ENCODE data around the gene TACC2.
"Not testable (repeated sequence)": the region's sequence is repeated elsewhere in the genome, so short reads cannot be mapped to it uniquely, and the experiment has no call there.

Gene TACC2

GRCh38 chr10:122018951-122019413 is 30.0 kb downstream of the TACC2 start:
- no peak for DNase-seq (ENCODE audit: low read depth)
- H3K4me3 ChIP-seq (ENCODE audit: low read depth, low read length), result no peak overlapping the region
- TF ChIP-seq CTCF (IDR thresholded peaks at IDR 0.05; ENCODE audit: low read depth, low read length, missing control alignments), result no peak

DNA sequence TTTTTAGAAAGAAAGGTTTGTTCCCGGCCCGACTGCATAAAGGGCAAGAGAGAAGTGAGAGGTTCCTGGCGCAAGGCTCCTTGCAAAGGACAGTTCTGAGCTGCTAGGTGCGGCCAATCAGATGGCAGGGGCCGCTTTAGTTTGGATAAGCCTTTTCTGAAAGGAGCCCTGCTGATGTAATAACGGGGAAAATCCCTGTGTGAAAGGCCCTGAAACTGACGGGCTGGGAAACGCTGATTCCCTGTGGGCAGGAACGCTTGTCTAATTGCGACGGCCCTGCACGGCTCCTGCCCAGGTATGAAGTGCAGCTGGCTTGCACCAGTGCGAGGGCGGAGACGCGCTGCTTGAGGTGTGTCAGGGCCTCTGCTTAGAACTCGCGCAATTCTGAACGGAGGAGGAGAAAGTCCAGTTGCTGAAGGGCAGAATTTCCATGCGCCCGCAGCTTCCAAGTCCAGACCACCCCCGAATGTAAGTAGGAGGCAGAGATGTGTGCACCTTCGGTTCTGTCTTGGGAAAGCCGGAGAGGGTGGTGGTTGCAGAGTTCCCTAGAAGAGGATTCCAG is 30.5 kb downstream of the TACC2 start:
- no peak for DNase-seq (ENCODE audit: low read depth)
- no peak for TF ChIP-seq CTCF (IDR thresholded peaks at IDR 0.05; ENCODE audit: low read depth, low read length, missing control alignments)
- H3K4me3 ChIP-seq (ENCODE audit: low read depth, low read length), result no peak overlapping the region

GRCh38 chr10:122020226-122020625 is 31.3 kb downstream of the TACC2 start:
- no peak for TF ChIP-seq CTCF (IDR thresholded peaks at IDR 0.05; ENCODE audit: low read depth, low read length, missing control alignments)
- H3K4me3 ChIP-seq (ENCODE audit: low read depth, low read length), result no peak overlapping the region
- DNase-seq (ENCODE audit: low read depth), result no peak

DNA sequence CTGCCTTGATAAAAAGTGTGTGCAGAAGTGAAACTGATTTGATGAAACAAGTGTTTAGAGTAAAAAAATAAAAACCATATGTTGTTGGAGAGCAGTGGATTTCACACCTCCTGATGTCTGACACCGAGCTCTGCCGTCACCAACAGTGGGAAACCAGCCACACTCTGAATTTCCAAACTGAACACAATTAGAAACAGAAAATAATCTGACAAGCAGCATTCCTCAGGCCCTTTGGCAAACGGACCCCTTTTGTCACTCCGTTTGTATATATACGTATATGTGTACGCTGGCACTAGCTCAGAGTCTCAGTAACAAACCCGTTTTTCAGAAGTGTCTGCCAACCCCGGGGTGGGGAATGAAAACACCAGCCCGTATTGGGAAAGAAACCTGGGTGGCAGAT is 32.4 kb downstream of the TACC2 start:
- no peak for TF ChIP-seq CTCF (IDR thresholded peaks at IDR 0.05; ENCODE audit: low read depth, low read length, missing control alignments)
- no peak for DNase-seq (ENCODE audit: low read depth)
- no peak overlapping the region for H3K4me3 ChIP-seq (ENCODE audit: low read depth, low read length)

- TF ChIP-seq CTCF (IDR thresholded peaks at IDR 0.05; ENCODE audit: low read depth, low read length, missing control alignments), result no peak
- H3K4me3 ChIP-seq (ENCODE audit: low read depth, low read length), result no peak overlapping the region
- no peak for DNase-seq (ENCODE audit: low read depth)
Observed at GRCh38 chr10:122021828-122022227, 32.9 kb downstream of the TACC2 start.

GRCh38 chr10:122022276-122022675 is 33.3 kb downstream of the TACC2 start:
- no peak overlapping the region for H3K4me3 ChIP-seq (ENCODE audit: low read depth, low read length)
- DNase-seq (ENCODE audit: low read depth), result no peak
- TF ChIP-seq CTCF (IDR thresholded peaks at IDR 0.05; ENCODE audit: low read depth, low read length, missing control alignments), result no peak

GRCh38 chr10:122023257-122023656 is 34.3 kb downstream of the TACC2 start:
- H3K4me3 ChIP-seq (ENCODE audit: low read depth, low read length); DNase-seq (ENCODE audit: low read depth): not testable (repeated sequence)

Data from GM12864 (cell line).